ENCODE measurements around the gene HIF3A. TPM values are rescaled to one million over a fixed set of nuclear protein-coding genes. Genes with fewer than 3 reads are reported as not detected.

The HIF3A gene
- total RNA-seq, 1 experiment from 2014 or later = 31.9 TPM

- no peaks in the 10 kb centered on the region for H3K27me3 Mint-ChIP-seq (ENCODE audit: low read depth)
- Histone ChIP-seq H3K18ac (ENCODE audit: insufficient read length, low read depth, low read length) (no peak overlapping the region), H2BK15ac (ENCODE audit: low read depth, low read length) (no peak overlapping the region), H2AK5ac (ENCODE audit: insufficient read length, low read length) (no peak overlapping the region), H4K91ac (ENCODE audit: insufficient read length, low read depth, low read length) (no peak overlapping the region), H3K23ac (ENCODE audit: insufficient read length, low read depth, low read length) (no peak overlapping the region), H3K14ac (ENCODE audit: insufficient read depth, low read length) (no peak overlapping the region), H3K23me2 (ENCODE audit: insufficient read length, low read depth, low read length, poor library complexity, severe bottlenecking) (no peaks in the 10 kb centered on the region), H4K5ac (ENCODE audit: insufficient read length, low read depth, low read length) (no peak overlapping the region), H2BK12ac (ENCODE audit: insufficient read length, low read depth, low read length) (no peak overlapping the region), H2AFZ (ENCODE audit: low read length) (no peak overlapping the region), H3K4me1 (ENCODE audit: insufficient read depth, low read length) (no peaks in the 10 kb centered on the region), H2BK5ac (ENCODE audit: insufficient read length, low read length) (no peak overlapping the region), H3T11ph (ENCODE audit: low read length) (no peak overlapping the region), H3K4ac (ENCODE audit: low read depth, low read length) (no peak overlapping the region), H3K79me2 (ENCODE audit: insufficient read depth, low read length) (no peaks in the 10 kb centered on the region), H3K56ac (ENCODE audit: insufficient read length, low read depth, low read length) (no peak overlapping the region), H3K9me3 (ENCODE audit: control insufficient read depth, low read depth, low read length) (no peaks in the 10 kb centered on the region), H4K20me1 (ENCODE audit: control insufficient read depth, insufficient read depth, insufficient read length) (no peaks in the 10 kb centered on the region), H3K79me1 (ENCODE audit: insufficient read depth, low read depth, low read length, poor library complexity, severe bottlenecking) (no peaks in the 10 kb centered on the region), H3K27me3 (ENCODE audit: insufficient read depth, low read length) (no peaks in the 10 kb centered on the region), H3K27ac (ENCODE audit: insufficient read length, low read depth, low read length) (no peak overlapping the region), H3K9ac (ENCODE audit: extremely low read depth, insufficient read length, low read length) (no peak overlapping the region), H4K8ac (replicated peaks; ENCODE audit: insufficient read length, low read depth, low read length) (no peak overlapping the region), H2BK20ac (ENCODE audit: low read depth, low read length, poor library complexity, severe bottlenecking) (no peak overlapping the region), H2BK120ac (ENCODE audit: low read depth, low read length, poor library complexity, severe bottlenecking) (no peak overlapping the region), H3K4me2 (ENCODE audit: insufficient read depth, insufficient read length, low read length) (no peak overlapping the region)
- no CpG with 5 or more reads among the region's 21 CpGs for WGBS (ENCODE audit: extremely low coverage, insufficient read length, low lambda C conversion rate)
- peaks cover 2 to 5% of the 10 kb centered on the region in 2 experiments; a peak in 2 of 5 replicates for H3K9me3 Mint-ChIP-seq
- DNase-seq = no peak
- H3K36me3 Mint-ChIP-seq (ENCODE audit: insufficient read depth in 1 of 3, low read depth in 3 of 3) = peaks cover 34 to 47% (median 37%) of the 10 kb centered on the region in 3 experiments
- TF ChIP-seq, protein P1, sequence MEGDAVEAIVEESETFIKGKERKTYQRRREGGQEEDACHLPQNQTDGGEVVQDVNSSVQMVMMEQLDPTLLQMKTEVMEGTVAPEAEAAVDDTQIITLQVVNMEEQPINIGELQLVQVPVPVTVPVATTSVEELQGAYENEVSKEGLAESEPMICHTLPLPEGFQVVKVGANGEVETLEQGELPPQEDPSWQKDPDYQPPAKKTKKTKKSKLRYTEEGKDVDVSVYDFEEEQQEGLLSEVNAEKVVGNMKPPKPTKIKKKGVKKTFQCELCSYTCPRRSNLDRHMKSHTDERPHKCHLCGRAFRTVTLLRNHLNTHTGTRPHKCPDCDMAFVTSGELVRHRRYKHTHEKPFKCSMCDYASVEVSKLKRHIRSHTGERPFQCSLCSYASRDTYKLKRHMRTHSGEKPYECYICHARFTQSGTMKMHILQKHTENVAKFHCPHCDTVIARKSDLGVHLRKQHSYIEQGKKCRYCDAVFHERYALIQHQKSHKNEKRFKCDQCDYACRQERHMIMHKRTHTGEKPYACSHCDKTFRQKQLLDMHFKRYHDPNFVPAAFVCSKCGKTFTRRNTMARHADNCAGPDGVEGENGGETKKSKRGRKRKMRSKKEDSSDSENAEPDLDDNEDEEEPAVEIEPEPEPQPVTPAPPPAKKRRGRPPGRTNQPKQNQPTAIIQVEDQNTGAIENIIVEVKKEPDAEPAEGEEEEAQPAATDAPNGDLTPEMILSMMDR (conservative IDR thresholded peaks at IDR 0.05) = no peak
- H3K4me3 Mint-ChIP-seq = no peak overlapping the region
- H3K4me1 Mint-ChIP-seq = peaks cover 7 to 34% of the 10 kb centered on the region in 2 experiments
- H3K27ac Mint-ChIP-seq = peak overlapping the region in 2 of 3 experiments; percentile 14 to 80; a peak in 2 of 7 replicates
Measured at GRCh38 chr19:46392252-46392801, 95.5 kb downstream of the HIF3A start.

Measured in H9 (cell line).